Choroid plexus epithelial cell (primary cell): Measurements from ENCODE around the gene PPARA.
A peak's percentile ranks its signal among the peaks of the same experiment; 100 is the strongest.

Experiments
- DNase-seq: peaks from one replicate; pipeline ENCODE4 v3.0.0-alpha.2; 2010; ENCODE audit warnings: low read depth
- H3K4me3 ChIP-seq: 2 replicates; pipeline ENCODE4 v1.5.1; 2011; ENCODE audit warnings: low read depth, mild to moderate bottlenecking, control low read depth, low read length, moderate library complexity
- CTCF ChIP-seq: conservative IDR thresholded peaks from 2 replicates; pipeline ENCODE4 v1.5.1; 2011; ENCODE audit warnings: low read depth, mild to moderate bottlenecking, control low read depth, inconsistent platforms, low read length, moderate library complexity

The PPARA gene

GRCh38 chr22:46239261-46240048 lies 89.1 kb downstream of the PPARA start:
- no peak for DNase-seq
- no peak for TF ChIP-seq CTCF
- H3K4me3 ChIP-seq: no peak overlapping the region

- TF ChIP-seq CTCF: no peak
- DNase-seq: no peak
- no peak overlapping the region for H3K4me3 ChIP-seq
These were observed 89.7 kb downstream of the PPARA start for GRCh38 chr22:46240073-46240472.

- H3K4me3 ChIP-seq: no peak overlapping the region
- DNase-seq: no peak
- TF ChIP-seq CTCF: no peak
These were observed 90.2 kb downstream of the PPARA start for GRCh38 chr22:46240506-46240905.

GRCh38 chr22:46240907-46241306 lies 90.6 kb downstream of the PPARA start:
- no peak overlapping the region for H3K4me3 ChIP-seq
- TF ChIP-seq CTCF: no peak
- DNase-seq: no peak

GRCh38 chr22:46241396-46242007 lies 91.2 kb downstream of the PPARA start:
- DNase-seq: peak; percentile 11
- TF ChIP-seq CTCF: no peak
- H3K4me3 ChIP-seq: no peak overlapping the region

- DNase-seq: no peak
- no peak for TF ChIP-seq CTCF
- no peak overlapping the region for H3K4me3 ChIP-seq
These were observed 91.8 kb downstream of the PPARA start for GRCh38 chr22:46242076-46242475.

GRCh38 chr22:46244771-46245170 lies 94.4 kb downstream of the PPARA start:
- H3K4me3 ChIP-seq: no peak overlapping the region
- no peak for DNase-seq
- TF ChIP-seq CTCF: no peak
